ENCODE results near the gene CLIC3. TPM values are rescaled to one million over a fixed set of nuclear protein-coding genes. Genes with fewer than 3 reads are reported as not detected.

CLIC3 gene
- total RNA-seq, 1 experiment from 2014 or later = 6.2 TPM

DNA sequence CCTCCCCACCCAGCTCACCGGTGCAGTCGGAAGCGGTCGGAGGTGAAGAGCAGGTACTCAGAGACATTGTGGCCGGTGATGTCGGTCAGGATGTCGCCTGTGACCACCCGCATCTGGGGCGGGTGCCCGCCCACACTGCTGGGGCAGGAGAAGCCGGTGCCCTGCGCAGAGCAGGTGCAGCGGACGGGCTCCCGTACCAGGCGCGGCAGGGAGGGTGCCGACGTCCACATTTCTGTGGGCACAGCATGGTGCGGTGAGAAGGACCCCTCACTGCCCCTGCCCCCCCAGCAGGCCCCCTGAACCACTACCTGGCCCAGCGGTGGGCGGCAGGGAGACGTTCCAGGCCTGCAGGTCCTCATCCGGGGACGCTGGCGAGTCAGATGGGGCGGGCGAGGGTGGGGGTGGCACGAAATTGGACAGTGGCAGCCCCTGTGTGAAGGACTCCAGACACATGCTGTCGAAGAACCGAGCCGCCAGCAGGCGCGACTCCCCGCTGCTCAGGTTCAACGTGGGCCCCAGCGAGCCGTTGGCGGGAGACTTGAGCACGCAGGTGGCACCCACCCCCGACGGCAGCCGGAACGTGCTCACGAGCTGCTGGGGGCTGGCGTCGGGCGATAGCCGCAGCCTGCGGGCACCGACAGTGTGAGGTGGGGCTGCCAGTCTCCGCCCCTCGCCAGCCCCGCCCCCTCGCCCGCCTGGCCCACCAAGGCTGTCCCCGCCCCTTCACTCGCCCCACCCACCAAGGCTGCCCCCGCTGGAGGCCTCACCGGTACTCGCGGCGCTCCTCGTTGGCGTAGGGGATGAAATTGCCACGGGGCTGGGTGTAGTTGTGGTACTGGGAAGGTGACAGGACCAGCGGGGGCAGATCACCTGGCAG is 16.6 kb upstream of the CLIC3 start:
- ATAC-seq (no peak), DNase-seq (ENCODE audit: low read depth, low spot score) (no peak)
- no peaks in the 10 kb centered on the region for H3K27me3 ChIP-seq (ENCODE audit: control insufficient read depth, insufficient read depth, low read length)
- no peaks in the 10 kb centered on the region for H3K36me3 ChIP-seq (ENCODE audit: control insufficient read depth, insufficient read depth, low read length)
- TF ChIP-seq CTCF (IDR thresholded peaks at IDR 0.05) = no peak
- TF ChIP-seq, protein P1, sequence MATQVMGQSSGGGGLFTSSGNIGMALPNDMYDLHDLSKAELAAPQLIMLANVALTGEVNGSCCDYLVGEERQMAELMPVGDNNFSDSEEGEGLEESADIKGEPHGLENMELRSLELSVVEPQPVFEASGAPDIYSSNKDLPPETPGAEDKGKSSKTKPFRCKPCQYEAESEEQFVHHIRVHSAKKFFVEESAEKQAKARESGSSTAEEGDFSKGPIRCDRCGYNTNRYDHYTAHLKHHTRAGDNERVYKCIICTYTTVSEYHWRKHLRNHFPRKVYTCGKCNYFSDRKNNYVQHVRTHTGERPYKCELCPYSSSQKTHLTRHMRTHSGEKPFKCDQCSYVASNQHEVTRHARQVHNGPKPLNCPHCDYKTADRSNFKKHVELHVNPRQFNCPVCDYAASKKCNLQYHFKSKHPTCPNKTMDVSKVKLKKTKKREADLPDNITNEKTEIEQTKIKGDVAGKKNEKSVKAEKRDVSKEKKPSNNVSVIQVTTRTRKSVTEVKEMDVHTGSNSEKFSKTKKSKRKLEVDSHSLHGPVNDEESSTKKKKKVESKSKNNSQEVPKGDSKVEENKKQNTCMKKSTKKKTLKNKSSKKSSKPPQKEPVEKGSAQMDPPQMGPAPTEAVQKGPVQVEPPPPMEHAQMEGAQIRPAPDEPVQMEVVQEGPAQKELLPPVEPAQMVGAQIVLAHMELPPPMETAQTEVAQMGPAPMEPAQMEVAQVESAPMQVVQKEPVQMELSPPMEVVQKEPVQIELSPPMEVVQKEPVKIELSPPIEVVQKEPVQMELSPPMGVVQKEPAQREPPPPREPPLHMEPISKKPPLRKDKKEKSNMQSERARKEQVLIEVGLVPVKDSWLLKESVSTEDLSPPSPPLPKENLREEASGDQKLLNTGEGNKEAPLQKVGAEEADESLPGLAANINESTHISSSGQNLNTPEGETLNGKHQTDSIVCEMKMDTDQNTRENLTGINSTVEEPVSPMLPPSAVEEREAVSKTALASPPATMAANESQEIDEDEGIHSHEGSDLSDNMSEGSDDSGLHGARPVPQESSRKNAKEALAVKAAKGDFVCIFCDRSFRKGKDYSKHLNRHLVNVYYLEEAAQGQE (IDR thresholded peaks at IDR 0.05; ENCODE audit: insufficient read depth in 1 of 2, low read depth in 2 of 2, low read length in 1 of 2) = no peak
- TF ChIP-seq POLR2AphosphoS5 (IDR thresholded peaks at IDR 0.05; ENCODE audit: low read depth, low read length) = no peak
- TF ChIP-seq TCF7L2 (IDR thresholded peaks at IDR 0.05; ENCODE audit: low read depth, low read length) = no peak
- TF ChIP-seq SIN3A (IDR thresholded peaks at IDR 0.05; ENCODE audit: borderline replicate concordance, insufficient read depth, low read depth, low read length) = no peak
- no peak overlapping the region for H3K4me3 ChIP-seq (ENCODE audit: low read depth in 2 of 2, low read length in 2 of 2)
- no peaks in the 10 kb centered on the region for H3K4me1 ChIP-seq (ENCODE audit: control insufficient read depth, insufficient read depth, low read length)
- no peaks in the 10 kb centered on the region for H3K9me3 ChIP-seq (ENCODE audit: control insufficient read depth, insufficient read depth, low read depth, low read length)
- ChIA-PET CTCF (no interaction called here), POLR2A (no interaction called here)
- no TSS peak for BruUV-seq (replicated peaks)
- no peak overlapping the region for H3K27ac ChIP-seq (ENCODE audit: low read length)
- in situ Hi-C loops (cut with HindIII; ENCODE audit: low pct_unique_long_range_greater_than_20kb, low sequenced_read_pairs) = no loop called here
- intact Hi-C loops (cut with micrococcal nuclease; ENCODE audit: unreplicated experiment) = no loop called here

DNA sequence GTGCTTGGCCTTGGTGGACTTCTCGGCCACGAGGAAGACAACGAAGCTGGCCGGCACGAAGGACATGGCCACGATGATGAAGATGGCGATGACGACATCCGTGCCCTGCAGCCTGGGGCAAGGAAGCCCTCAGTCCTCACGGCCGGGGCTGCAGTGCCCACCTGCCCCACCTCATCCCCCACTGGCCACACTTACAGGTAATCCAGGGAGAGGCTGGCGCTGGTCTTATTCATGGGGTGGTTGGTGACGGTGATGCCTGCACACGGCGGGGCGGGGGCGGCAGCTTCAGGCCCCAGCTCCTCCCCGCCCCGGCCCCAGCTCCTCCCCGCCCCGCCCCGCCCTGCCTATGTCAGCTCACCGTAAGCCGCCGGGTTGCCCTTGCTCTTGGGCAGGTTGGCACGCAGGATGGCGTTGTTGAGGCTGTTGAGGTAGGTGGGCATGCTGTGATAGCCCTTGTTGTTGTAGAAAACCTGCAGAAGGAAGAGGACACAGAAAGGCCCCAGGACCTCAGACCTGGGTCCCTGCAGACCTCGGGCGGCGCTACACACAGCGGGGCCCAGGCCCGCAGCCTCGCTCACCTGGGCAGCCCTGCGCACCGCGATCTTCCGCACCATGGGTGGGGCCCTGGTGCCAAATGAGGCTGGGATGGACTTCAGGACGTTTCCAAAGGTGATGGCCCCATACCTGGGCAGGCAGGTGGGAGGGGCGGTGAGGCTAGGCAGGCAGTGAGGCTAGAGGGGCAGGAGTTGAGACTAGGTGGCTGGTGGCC is 15.7 kb upstream of the CLIC3 start:
- no peaks in the 10 kb centered on the region for H3K9me3 ChIP-seq (ENCODE audit: control insufficient read depth, insufficient read depth, low read depth, low read length)
- H3K27ac ChIP-seq (ENCODE audit: low read length) = no peak overlapping the region
- no peaks in the 10 kb centered on the region for H3K4me1 ChIP-seq (ENCODE audit: control insufficient read depth, insufficient read depth, low read length)
- TF ChIP-seq, protein P1 (IDR thresholded peaks at IDR 0.05; ENCODE audit: insufficient read depth in 1 of 2, low read depth in 2 of 2, low read length in 1 of 2) = no peak
- TF ChIP-seq SIN3A (IDR thresholded peaks at IDR 0.05; ENCODE audit: borderline replicate concordance, insufficient read depth, low read depth, low read length) (no peak), TCF7L2 (IDR thresholded peaks at IDR 0.05; ENCODE audit: low read depth, low read length) (no peak), POLR2AphosphoS5 (IDR thresholded peaks at IDR 0.05; ENCODE audit: low read depth, low read length) (no peak), CTCF (IDR thresholded peaks at IDR 0.05) (no peak)
- no peaks in the 10 kb centered on the region for H3K27me3 ChIP-seq (ENCODE audit: control insufficient read depth, insufficient read depth, low read length)
- H3K36me3 ChIP-seq (ENCODE audit: control insufficient read depth, insufficient read depth, low read length) = no peaks in the 10 kb centered on the region
- POLR2A ChIA-PET = interaction anchor here (0.5 kb wide), 1 partner anchor 93 kb away, joined by 6 read pairs; no protein-coding TSS in a partner anchor
- intact Hi-C loops (cut with micrococcal nuclease; ENCODE audit: unreplicated experiment) = no loop called here
- ATAC-seq = no peak
- H3K4me3 ChIP-seq (ENCODE audit: low read depth in 2 of 2, low read length in 2 of 2) = no peak overlapping the region
- in situ Hi-C loops (cut with HindIII; ENCODE audit: low pct_unique_long_range_greater_than_20kb, low sequenced_read_pairs) = no loop called here
- CTCF ChIA-PET = no interaction called here
- no TSS peak for BruUV-seq (replicated peaks)
- DNase-seq (ENCODE audit: low read depth, low spot score) = no peak
